Measurements from ENCODE around the gene ANKRD55. TPM values are rescaled to one million over a fixed set of nuclear protein-coding genes. Genes with fewer than 3 reads are reported as not detected.
A peak's percentile ranks its signal among the peaks of the same experiment; 100 is the strongest.

ANKRD55 gene
- total RNA-seq, 1 donor: under 0.01 TPM

GRCh38 chr5:56192246-56192645, 40.9 kb downstream of the ANKRD55 start:
- DNase-seq (ENCODE audit: low read depth): no peak
- no peak for TF ChIP-seq CTCF (IDR thresholded peaks at IDR 0.05; ENCODE audit: insufficient read depth, low read depth, low read length)
- no peak overlapping the region for H3K4me3 ChIP-seq (ENCODE audit: low read depth, low read length)

GRCh38 chr5:56191656-56192055, 41.5 kb downstream of the ANKRD55 start:
- TF ChIP-seq CTCF (IDR thresholded peaks at IDR 0.05; ENCODE audit: insufficient read depth, low read depth, low read length): no peak
- no peak for DNase-seq (ENCODE audit: low read depth)
- H3K4me3 ChIP-seq (ENCODE audit: low read depth, low read length): no peak overlapping the region

- peak; percentile 43 for DNase-seq (ENCODE audit: low read depth)
- H3K4me3 ChIP-seq (ENCODE audit: low read depth, low read length): no peak overlapping the region
- TF ChIP-seq CTCF (IDR thresholded peaks at IDR 0.05; ENCODE audit: insufficient read depth, low read depth, low read length): no peak
Measured at GRCh38 chr5:56190497-56190896, 42.6 kb downstream of the ANKRD55 start.

GRCh38 chr5:56185768-56186311, 47.3 kb downstream of the ANKRD55 start:
- peak; percentile 38 for DNase-seq (ENCODE audit: low read depth)
- TF ChIP-seq CTCF (IDR thresholded peaks at IDR 0.05; ENCODE audit: insufficient read depth, low read depth, low read length): no peak
- H3K4me3 ChIP-seq (ENCODE audit: low read depth, low read length): no peak overlapping the region

- peak; percentile 76 for DNase-seq (ENCODE audit: low read depth)
- TF ChIP-seq CTCF (IDR thresholded peaks at IDR 0.05; ENCODE audit: insufficient read depth, low read depth, low read length): no peak
- H3K4me3 ChIP-seq (ENCODE audit: low read depth, low read length): no peak overlapping the region
Measured at GRCh38 chr5:56183506-56183905, 49.6 kb downstream of the ANKRD55 start.

GRCh38 chr5:56179442-56179841, 53.7 kb downstream of the ANKRD55 start:
- no peak overlapping the region for H3K4me3 ChIP-seq (ENCODE audit: low read depth, low read length)
- no peak for TF ChIP-seq CTCF (IDR thresholded peaks at IDR 0.05; ENCODE audit: insufficient read depth, low read depth, low read length)
- DNase-seq (ENCODE audit: low read depth): no peak

- no peak for DNase-seq (ENCODE audit: low read depth)
- no peak overlapping the region for H3K4me3 ChIP-seq (ENCODE audit: low read depth, low read length)
- no peak for TF ChIP-seq CTCF (IDR thresholded peaks at IDR 0.05; ENCODE audit: insufficient read depth, low read depth, low read length)
Measured at GRCh38 chr5:56178823-56179222, 54.3 kb downstream of the ANKRD55 start.

Data from fibroblast of villous mesenchyme (primary cell).